ENCODE data around the gene OR52N5. TPM values are rescaled to one million over a fixed set of nuclear protein-coding genes. Genes with fewer than 3 reads are reported as not detected.
A peak's percentile ranks its signal among the peaks of the same experiment; 100 is the strongest.

OR52N5 gene
- total and polyA plus RNA-seq, 2 of the 13 experiments (the other 11 are each of a cell fraction or from before 2014, with no cell fraction given) = not detected

- TF ChIP-seq ZNF331 (CRISPR knock-in tag; IDR thresholded peaks at IDR 0.05) (no peak), ERF (CRISPR knock-in tag; IDR thresholded peaks at IDR 0.05) (no peak), GLMP (CRISPR knock-in tag; IDR thresholded peaks at IDR 0.05; ENCODE audit: borderline replicate concordance) (no peak), ZNF737 (CRISPR knock-in tag; IDR thresholded peaks at IDR 0.05; ENCODE audit: borderline replicate concordance) (0 out of 2 replicates have a peak, but pooled peaks have one; percentile 40), NPAS2 (CRISPR knock-in tag; IDR thresholded peaks at IDR 0.05; ENCODE audit: borderline replicate concordance) (no peak), ELK4 (CRISPR knock-in tag; IDR thresholded peaks at IDR 0.05; ENCODE audit: borderline replicate concordance) (no peak), MZF1 (CRISPR knock-in tag; IDR thresholded peaks at IDR 0.05; ENCODE audit: borderline replicate concordance) (no peak), ZNF251 (CRISPR knock-in tag; IDR thresholded peaks at IDR 0.05) (no peak), ZGPAT (CRISPR knock-in tag; IDR thresholded peaks at IDR 0.05) (no peak), MTA1 (CRISPR knock-in tag; IDR thresholded peaks at IDR 0.05; ENCODE audit: borderline replicate concordance) (no peak), MAFK (conservative IDR thresholded peaks at IDR 0.05 in 1 of 2, IDR thresholded peaks at IDR 0.05 in 1 of 2; ENCODE audit: low read length in 2 of 2) (no peak), ZBTB8A (CRISPR knock-in tag; IDR thresholded peaks at IDR 0.05; ENCODE audit: borderline replicate concordance, low read depth) (no peak), STAG1 (CRISPR knock-in tag; IDR thresholded peaks at IDR 0.05) (peak; percentile 92), XRCC5 (optimal IDR thresholded peaks at IDR 0.05; ENCODE audit: low read length) (peak; percentile 35), PRMT3 (CRISPR knock-in tag; IDR thresholded peaks at IDR 0.05; ENCODE audit: borderline replicate concordance, low read depth) (no peak), AGO1 (IDR thresholded peaks at IDR 0.05; ENCODE audit: low read depth, low read length, poor library complexity, severe bottlenecking) (no peak), EZH2 (conservative IDR thresholded peaks at IDR 0.05; ENCODE audit: low read depth, low read length) (no peak), RXRB (CRISPR knock-in tag; IDR thresholded peaks at IDR 0.05; ENCODE audit: borderline replicate concordance) (no peak), TBP (CRISPR knock-in tag; IDR thresholded peaks at IDR 0.05) (no peak), ZSCAN31 (CRISPR knock-in tag; IDR thresholded peaks at IDR 0.05; ENCODE audit: low read depth) (no peak)
- TF ChIP-seq, protein P1, sequence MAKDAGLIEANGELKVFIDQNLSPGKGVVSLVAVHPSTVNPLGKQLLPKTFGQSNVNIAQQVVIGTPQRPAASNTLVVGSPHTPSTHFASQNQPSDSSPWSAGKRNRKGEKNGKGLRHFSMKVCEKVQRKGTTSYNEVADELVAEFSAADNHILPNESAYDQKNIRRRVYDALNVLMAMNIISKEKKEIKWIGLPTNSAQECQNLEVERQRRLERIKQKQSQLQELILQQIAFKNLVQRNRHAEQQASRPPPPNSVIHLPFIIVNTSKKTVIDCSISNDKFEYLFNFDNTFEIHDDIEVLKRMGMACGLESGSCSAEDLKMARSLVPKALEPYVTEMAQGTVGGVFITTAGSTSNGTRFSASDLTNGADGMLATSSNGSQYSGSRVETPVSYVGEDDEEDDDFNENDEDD (CRISPR knock-in tag; IDR thresholded peaks at IDR 0.05; ENCODE audit: borderline replicate concordance) = no peak
- TF ChIP-seq, protein P2, sequence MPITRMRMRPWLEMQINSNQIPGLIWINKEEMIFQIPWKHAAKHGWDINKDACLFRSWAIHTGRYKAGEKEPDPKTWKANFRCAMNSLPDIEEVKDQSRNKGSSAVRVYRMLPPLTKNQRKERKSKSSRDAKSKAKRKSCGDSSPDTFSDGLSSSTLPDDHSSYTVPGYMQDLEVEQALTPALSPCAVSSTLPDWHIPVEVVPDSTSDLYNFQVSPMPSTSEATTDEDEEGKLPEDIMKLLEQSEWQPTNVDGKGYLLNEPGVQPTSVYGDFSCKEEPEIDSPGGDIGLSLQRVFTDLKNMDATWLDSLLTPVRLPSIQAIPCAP (CRISPR knock-in tag; IDR thresholded peaks at IDR 0.05; ENCODE audit: low read depth) = no peak
- TF ChIP-seq, protein P3, sequence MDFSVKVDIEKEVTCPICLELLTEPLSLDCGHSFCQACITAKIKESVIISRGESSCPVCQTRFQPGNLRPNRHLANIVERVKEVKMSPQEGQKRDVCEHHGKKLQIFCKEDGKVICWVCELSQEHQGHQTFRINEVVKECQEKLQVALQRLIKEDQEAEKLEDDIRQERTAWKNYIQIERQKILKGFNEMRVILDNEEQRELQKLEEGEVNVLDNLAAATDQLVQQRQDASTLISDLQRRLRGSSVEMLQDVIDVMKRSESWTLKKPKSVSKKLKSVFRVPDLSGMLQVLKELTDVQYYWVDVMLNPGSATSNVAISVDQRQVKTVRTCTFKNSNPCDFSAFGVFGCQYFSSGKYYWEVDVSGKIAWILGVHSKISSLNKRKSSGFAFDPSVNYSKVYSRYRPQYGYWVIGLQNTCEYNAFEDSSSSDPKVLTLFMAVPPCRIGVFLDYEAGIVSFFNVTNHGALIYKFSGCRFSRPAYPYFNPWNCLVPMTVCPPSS (IDR thresholded peaks at IDR 0.05) = no peak
Measured at GRCh38 chr11:5808500-5809121, 25.5 kb upstream of the OR52N5 start, which contains the start of gene OR52N2 (continued).
